ENCODE measurements around the gene BPTF.

Gene BPTF

GRCh38 chr17:67982686-67983382 is 157.5 kb downstream of the BPTF start:
- TF ChIP-seq SIN3A (IDR thresholded peaks at IDR 0.05; ENCODE audit: borderline replicate concordance, insufficient read depth, low read length) (no peak), REST (IDR thresholded peaks at IDR 0.05; ENCODE audit: insufficient read depth in 1 of 2, low read depth in 2 of 2, low read length in 2 of 2) (no peak), FOXP2 (optimal IDR thresholded peaks at IDR 0.05; ENCODE audit: borderline replicate concordance, extremely low read depth, extremely low read length, insufficient read depth) (no peak), TAF1 (IDR thresholded peaks at IDR 0.05; ENCODE audit: borderline replicate concordance, insufficient read depth, low read length) (no peak), POLR2AphosphoS5 (IDR thresholded peaks at IDR 0.05; ENCODE audit: low read depth, low read length) (no peak)

- TF ChIP-seq REST (IDR thresholded peaks at IDR 0.05; ENCODE audit: insufficient read depth in 1 of 2, low read depth in 2 of 2, low read length in 2 of 2) (no peak), TAF1 (IDR thresholded peaks at IDR 0.05; ENCODE audit: borderline replicate concordance, insufficient read depth, low read length) (no peak), SIN3A (IDR thresholded peaks at IDR 0.05; ENCODE audit: borderline replicate concordance, insufficient read depth, low read length) (no peak), FOXP2 (optimal IDR thresholded peaks at IDR 0.05; ENCODE audit: borderline replicate concordance, extremely low read depth, extremely low read length, insufficient read depth) (no peak)
Measured at GRCh38 chr17:67983383-67983688, 158.0 kb downstream of the BPTF start.

GRCh38 chr17:67990909-67991308 is 165.6 kb downstream of the BPTF start:
- TF ChIP-seq TAF1 (IDR thresholded peaks at IDR 0.05; ENCODE audit: borderline replicate concordance, insufficient read depth, low read length) (no peak), SIN3A (IDR thresholded peaks at IDR 0.05; ENCODE audit: borderline replicate concordance, insufficient read depth, low read length) (no peak), POLR2AphosphoS5 (IDR thresholded peaks at IDR 0.05; ENCODE audit: low read depth, low read length) (no peak), REST (IDR thresholded peaks at IDR 0.05; ENCODE audit: insufficient read depth in 1 of 2, low read depth in 2 of 2, low read length in 2 of 2) (no peak), FOXP2 (optimal IDR thresholded peaks at IDR 0.05; ENCODE audit: borderline replicate concordance, extremely low read depth, extremely low read length, insufficient read depth) (no peak)

- peak; percentile 33; the same call in 1 of the 2 replicates for TF ChIP-seq SIN3A (IDR thresholded peaks at IDR 0.05; ENCODE audit: borderline replicate concordance, insufficient read depth, low read length)
- no peak for TF ChIP-seq POLR2AphosphoS5 (IDR thresholded peaks at IDR 0.05; ENCODE audit: low read depth, low read length)
Measured at GRCh38 chr17:67992548-67993152, 167.3 kb downstream of the BPTF start.

- TF ChIP-seq TAF1 (IDR thresholded peaks at IDR 0.05; ENCODE audit: borderline replicate concordance, insufficient read depth, low read length) (0 out of 2 replicates have a peak, but pooled peaks have one; percentile 46), SIN3A (IDR thresholded peaks at IDR 0.05; ENCODE audit: borderline replicate concordance, insufficient read depth, low read length) (no peak), POLR2AphosphoS5 (IDR thresholded peaks at IDR 0.05; ENCODE audit: low read depth, low read length) (0 out of 2 replicates have a peak, but pooled peaks have one; percentile 10), REST (IDR thresholded peaks at IDR 0.05; ENCODE audit: insufficient read depth in 1 of 2, low read depth in 2 of 2, low read length in 2 of 2) (no peak), FOXP2 (optimal IDR thresholded peaks at IDR 0.05; ENCODE audit: borderline replicate concordance, extremely low read depth, extremely low read length, insufficient read depth) (peak; percentile 12)
Measured at GRCh38 chr17:67993153-67993997, 168.1 kb downstream of the BPTF start.
